Stimulated activated CD8-positive, alpha-beta memory T cell treated with anti-CD3 and anti-CD28 coated beads, Interleukin-7, amount 100 ng/mL, for 48 hours (primary cell): ENCODE results near the gene S100A5.
"Not testable (repeated sequence)": the region's sequence is repeated elsewhere in the genome, so short reads cannot be mapped to it uniquely, and the experiment has no call there.

Source experiments
- DNase-seq, 2 donors: peaks; one replicate each; pipeline ENCODE4 v3.0.0-alpha.2; 2020; ENCODE audit warnings: low read depth in 1 of 2; ENCODE audit errors: extremely low read depth in 1 of 2

S100A5 gene, protein sequence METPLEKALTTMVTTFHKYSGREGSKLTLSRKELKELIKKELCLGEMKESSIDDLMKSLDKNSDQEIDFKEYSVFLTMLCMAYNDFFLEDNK

DNA sequence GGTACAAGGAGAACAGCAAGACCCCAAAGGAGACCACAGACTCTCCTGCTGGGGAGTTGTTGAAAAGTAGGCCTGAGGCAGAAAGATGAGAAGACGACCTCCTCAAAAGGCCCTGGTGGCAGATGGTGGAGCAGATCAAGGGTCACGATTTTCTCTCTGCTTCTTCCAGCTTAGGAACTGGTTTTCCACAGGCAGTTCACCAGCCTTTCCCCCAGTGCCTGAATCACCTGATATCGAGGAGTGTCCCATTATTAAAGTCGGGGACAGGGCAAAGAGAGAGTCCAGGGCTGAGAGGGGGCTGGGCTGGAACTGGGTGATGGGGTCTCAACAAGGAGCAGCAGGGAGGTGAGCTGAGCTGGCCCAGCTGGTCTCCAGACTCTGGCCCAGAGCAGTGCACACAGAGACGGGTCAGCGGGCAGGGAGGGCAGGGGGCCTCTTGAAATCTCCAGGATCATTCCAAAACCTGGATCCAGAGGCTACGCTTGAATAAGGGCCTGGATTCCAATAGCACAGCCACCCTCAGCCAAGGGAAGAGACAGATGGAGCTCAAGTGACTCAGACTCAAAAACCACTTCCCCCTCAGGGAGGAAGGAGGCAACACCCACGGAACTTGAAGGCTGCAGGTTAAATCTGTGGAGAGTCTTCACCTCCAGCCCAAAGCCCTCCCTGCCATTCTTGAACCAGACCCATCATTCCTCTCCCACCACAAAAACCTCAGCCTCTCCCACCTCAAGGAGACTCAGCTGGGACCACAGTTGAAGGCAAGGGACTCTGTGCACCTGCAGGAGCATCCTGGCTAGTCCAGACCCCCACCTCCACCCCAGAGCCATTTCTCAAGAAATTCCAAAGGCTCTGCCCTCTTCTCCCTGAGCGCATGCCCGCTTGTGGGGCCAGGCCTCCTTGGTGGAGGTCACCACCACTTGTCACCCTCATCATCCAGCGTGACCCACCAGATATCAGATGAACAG, at the start of gene S100A5:
Gene S100A5, minus strand, starts transcription at position 541 of the 968 bp plus-strand sequence. CDS start 743 bp downstream, outside the sequence.
- no peak for DNase-seq

DNA sequence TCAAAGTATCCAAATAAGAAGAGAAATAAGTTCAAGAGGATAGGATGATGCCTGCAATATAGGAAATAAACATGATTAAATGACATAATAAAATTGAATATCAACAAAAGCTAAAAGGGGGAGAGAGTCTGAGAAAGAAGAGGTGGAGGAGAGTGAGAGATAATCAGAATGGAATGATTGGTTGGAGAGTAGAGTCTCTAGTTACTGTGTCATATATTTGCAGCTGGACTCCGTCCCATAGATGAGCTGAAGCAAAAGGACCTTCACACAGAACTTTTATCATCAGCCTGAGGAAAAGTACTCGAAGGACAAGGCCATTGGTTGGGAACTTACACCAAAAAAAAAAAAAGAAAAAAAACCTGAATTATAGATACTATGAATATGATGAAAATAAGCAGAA, 47.7 kb upstream of the S100A5 start:
- no peak for DNase-seq

DNA sequence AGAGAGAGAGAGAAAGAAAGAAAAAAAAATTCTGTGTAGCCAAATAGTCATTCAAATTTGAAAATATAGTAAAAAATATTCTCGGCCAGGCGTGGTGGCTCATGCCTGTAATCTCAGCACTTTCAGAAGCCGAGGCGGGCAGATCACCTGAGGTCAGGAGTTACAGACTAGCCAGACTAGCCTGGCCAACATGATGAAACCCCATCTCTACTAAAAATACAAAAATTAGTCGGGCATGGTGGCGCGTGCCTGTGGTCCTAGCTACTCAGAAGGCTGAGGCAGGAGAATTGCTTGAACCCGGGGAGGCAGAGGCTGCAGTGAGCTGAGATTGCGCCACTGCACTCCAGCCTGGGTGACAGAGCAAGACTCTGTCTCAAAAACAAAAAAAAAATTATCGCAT, 47.3 kb upstream of the S100A5 start:
- DNase-seq = not testable (repeated sequence)

DNA sequence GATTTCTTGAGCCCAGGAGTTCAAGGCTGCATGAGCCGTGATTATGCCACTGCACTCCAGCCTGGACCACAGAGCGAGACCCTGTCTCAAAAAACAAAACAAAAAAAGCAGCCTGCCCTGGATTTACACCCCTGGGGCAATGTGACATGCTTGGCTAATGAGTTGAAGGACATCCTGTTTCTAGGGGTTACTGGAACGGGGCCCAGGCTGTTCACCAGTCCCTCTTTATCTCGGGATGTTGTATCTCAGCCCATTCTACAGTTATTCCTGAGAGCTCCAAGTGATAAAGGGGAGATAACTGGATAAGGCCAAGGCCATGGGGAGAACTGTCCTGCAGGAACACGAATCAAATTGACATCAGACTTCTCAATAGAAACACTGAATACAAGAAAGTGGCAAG, 46.6 kb upstream of the S100A5 start:
- no peak for DNase-seq

DNA sequence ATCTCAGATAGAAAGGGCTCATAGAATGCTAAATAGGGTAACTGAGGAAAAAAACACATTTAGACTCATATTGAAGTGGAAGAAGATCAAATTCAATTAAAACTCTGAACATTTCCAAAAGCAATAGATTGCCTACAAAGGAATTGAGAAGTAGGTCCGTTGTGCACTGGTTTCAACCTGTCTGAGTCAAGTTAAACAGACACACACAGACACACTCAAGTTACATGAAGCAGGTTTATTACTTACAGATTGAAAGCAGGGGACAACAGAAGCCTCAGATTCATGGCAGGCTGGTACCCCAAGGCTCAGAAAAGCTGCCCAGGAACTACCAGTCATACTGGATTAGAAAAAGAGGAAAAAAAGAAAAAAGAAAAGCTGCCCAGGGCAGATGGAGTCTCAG, 45.6 kb upstream of the S100A5 start:
- no peak for DNase-seq

DNA sequence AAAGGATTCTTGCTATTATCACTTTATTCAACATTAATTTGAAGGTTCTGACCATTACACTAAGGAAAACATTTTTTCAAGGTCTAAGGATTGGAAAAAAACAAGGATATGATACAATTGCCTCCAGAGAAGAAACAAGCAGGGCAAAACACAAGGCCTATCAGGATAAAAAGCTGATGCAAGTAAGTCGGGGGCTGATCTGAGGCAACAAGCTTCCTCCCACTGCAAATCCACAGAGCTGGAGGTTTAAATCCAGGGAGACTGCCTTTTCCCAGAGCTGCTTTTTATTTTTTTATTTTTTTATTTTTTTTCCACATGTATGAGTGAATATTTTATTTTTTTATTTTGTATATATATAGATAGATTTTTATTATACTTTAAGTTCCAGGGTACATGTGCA, 44.3 kb upstream of the S100A5 start:
- no peak for DNase-seq

DNA sequence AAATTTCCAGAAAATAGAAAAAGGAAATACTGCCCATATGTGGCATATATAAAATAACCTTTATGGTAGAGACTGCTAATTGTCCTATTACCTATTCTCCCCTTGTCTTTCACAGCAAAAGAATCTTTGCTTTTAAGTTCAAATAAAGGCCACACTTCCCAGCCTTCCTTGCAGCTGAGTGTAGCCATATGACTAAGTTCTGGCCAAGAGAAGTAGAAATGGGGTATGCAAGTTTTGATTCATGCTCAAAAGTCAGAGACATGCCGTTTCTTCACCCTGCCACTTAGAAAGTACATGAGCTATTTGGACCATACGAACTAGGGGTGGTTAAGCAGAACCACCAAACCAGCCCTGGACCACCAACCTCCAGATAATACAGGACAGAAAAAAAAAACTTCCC, 43.2 kb upstream of the S100A5 start:
- DNase-seq = no peak

DNA sequence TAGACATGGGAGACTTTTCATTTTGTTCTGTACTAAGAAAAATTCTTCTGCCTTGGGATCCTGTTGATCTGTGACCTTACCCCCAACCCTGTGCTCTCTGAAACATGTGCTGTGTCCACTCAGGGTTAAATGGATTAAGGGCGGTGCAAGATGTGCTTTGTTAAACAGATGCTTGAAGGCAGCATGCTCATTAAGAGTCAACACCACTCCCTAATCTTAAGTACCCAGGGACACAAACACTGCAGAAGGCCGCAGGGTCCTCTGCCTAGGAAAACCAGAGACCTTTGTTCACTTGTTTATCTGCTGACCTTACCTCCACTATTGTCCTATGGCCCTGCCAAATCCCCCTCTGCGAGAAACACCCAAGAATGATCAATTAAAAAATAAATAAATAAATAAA, 42.8 kb upstream of the S100A5 start:
- not testable (repeated sequence) for DNase-seq

DNA sequence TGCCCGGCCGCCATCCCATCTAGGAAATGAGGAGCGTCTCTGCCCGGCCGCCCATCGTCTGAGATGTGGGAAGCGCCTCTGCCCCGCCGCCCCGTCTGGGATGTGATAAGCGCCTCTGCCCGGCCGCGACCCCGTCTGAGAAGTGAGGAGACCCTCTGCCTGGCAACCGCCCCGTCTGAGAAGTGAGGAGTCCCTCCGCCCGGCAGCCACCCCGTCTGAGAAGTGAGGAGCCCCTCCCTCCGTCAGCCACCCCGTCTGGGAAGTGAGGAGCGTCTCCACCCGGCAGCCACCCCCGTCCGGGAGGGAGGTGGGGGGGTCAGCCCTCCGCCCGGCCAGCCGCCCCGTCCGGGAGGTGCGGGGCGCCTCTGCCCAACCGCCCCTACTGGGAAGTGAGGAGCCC, 42.1 kb upstream of the S100A5 start:
- DNase-seq = not testable (repeated sequence)

DNA sequence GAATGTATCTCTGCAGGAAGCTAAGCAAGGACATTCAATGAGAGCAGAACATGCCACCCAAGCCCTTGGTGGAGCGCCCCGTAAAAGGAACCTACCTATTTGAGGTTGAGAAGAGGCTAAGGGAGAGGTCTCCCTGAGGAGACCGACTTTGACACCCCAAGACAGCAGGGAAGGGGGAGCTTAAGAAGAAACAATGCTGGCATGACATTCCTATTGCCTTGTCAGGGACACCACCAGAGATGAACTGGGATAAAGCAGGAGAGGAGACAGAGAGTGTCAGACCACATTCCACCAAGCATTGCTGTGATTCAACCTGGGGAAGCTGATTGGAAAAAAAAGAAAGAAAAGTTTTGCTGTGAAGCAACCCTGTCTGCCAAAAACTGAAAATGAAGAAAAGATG, 38.2 kb upstream of the S100A5 start:
- DNase-seq = no peak

DNA sequence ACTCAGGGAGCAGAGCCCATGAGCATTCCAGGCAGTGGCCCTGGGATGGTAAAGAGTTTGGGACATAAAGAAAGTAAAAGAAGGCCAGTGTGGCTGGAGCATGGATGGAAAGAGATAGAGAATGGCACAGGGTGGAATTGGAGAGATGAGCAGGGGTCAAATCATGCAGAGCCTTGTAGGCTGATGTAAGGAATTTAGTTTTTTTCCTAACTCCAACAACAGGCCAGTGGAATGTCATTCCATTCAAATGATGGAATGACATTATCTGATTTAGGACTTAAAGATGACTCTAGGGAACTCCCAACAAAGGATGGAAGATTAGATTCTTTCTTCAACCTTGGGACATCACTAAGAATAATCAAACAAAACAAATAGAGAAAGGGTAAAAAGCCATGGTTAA, 37.8 kb upstream of the S100A5 start:
- no peak for DNase-seq

DNA sequence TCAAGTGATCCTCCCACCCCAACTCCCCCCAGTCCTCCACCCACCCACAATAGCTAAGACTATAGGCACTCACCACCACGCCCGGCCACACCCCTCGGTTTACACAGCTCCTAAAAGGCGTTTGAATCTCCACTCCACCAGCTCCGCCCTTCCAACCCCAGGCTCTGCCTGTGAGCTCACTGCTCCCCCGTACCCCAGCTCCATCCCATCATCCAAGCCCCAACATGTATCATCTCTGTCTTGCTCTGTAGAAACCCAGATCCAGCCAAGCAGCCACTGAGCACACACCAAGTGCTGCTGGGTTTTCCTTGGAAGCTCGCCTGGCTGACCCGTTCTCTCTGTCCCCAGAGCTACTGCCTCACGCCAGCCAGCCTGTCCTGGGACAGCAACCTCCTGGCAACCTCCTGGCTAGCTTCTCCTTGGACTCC, 36.9 kb upstream of the S100A5 start:
- no peak for DNase-seq

DNA sequence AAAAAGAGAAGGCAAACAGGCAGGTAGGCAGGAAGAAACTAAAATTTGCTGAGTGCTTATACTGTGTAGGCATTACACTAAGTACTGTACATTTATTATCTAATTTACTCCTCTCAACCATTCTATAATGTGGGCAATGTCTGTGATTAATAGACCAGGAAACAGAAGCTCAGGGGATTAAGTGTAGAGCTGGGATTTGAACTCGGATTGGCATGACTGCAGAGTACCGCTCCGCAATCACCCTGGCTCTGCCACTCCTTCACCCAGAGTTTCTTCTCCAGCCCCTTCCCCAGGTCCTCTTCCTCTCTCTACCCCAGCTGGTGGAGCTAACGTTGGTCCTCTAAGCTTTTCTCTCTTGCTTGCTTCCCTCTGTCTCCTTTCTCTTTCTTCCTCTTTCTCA, 36.4 kb upstream of the S100A5 start:
- DNase-seq = no peak

DNA sequence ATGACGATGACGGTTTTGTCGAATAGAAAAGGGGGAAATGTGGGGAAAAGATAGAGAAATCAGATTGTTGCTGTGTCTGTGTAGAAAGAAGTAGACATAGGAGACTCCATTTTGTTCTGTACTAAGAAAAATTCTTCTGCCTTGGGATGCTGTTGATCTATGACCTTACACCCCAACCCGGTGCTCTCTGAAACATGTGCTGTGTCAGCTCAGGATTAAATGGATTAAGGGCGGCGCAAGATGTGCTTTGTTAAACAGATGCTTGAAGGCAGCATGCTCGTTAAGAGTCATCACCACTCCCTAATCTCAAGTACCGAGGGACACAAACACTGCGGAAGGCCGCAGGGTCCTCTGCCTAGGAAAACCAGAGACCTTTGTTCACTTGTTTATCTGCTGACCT, 34.8 kb upstream of the S100A5 start:
- not testable (repeated sequence) for DNase-seq

DNA sequence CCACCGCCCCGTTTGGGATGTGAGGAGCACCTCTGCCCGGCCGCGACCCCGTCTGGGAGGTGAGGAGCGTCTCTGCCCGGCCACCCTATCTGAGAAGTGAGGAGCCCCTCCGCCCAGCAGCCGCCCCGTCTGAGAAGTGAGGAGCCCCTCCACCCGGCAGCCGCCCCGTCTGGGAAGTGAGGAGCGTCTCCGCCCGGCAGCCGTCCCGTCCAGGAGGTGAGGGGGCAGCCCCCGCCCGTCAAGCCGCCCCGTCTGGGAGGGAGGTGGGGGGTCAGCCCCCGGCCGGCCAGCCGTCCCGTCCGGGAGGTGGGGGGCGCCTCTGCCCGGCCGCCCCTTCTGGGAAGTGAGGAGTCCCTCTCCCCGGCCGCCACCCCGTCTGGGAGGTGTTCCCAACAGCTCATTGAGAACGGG, 34.4 kb upstream of the S100A5 start:
- not testable (repeated sequence) for DNase-seq

DNA sequence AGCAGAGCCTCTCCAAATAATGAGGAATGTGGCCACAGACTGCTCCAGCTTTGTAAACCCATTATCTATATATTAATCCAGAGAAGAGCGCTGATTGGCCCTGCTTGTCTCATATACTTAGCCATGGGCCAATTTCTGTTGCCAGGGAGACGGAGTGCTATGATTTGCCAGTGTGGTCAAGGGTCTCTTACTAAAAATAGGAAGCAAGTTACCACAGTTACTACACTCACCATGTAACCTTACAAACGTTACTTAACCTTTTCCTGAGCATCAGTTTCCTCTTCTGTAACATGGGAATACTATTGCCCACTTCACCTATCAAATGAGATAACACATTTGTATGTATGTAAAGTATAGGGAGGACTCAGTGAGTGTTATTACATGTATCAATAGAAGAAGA, 32.6 kb upstream of the S100A5 start:
- DNase-seq = no peak

DNA sequence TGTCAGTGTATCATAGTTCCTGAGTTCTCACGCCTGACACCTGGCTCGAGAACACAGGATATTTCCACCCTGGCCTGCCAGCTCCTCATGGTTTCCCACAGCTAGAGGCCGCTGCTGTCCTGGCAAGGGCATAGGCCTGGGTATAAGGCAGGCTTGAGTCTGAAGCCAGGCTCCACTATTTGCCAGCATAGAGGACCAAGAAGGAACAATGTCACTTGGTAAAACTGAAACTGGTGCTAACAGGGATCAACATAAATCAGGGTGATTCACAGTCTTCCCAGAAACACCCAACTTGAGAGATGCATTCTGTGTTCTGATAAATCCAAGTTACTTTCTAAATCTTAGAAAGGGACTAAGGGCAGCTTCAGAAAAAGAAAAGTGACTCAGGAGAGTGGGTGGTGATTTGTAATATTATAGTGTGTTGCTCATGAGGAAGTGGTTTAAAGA, 31.9 kb upstream of the S100A5 start:
- DNase-seq = peak; percentile 25 to 57

DNA sequence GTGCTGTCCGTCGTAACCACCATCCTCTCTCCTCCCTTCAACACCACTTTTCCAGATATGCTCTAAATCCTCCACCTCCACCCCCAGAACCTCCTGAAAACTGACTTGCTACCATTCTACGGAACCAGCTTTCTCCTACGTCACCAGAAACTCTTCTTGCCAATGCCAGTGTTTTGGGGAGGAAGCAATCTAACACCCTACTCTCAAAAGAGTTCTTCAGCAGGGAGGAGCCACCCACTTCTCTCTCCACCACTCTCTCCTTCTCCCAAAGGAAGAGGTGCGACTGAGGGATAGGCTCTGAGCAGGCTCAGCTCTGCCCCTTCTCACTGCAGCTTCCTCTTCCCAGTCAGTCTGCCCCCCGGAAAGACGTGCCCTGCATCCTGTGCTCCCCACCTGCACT, 31.0 kb upstream of the S100A5 start:
- no peak for DNase-seq

DNA sequence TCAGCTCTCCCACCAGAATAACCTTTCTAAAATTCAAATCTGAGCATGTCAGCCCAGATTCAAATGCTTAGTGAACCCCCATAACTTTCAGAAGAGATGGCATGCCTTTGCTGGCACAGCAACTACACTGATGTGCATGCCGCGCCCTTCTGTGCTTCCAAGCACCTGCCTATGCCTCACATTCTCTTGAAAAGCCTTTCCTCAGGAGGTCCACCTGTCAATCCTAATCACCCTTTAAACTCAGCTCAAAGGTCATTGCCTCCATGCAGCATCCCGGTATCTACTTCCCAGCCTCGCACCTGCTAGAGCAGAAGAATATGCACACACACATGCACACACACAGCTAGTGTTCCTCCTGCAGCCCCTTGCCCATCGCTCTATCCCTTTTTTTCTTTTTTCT, 30.1 kb upstream of the S100A5 start:
- no peak for DNase-seq

DNA sequence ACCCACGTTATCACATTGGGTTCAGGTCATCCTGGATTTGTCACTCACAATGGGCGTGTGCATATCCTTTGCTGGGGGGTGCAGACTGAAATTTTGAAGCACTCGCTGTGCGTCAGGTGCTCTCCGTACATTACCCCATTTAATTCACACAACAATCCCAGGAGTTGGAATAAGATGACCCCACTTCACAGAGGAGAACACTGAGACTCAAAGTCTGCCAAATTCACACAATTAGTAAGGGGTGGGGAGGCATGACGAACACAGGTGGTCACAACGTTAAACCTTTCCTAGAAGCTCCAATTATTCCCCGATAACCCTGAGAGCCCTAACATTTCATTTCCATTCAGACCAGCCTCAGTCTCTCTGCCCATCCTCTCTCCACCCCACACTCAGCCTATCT, 28.7 kb upstream of the S100A5 start:
- DNase-seq = no peak

DNA sequence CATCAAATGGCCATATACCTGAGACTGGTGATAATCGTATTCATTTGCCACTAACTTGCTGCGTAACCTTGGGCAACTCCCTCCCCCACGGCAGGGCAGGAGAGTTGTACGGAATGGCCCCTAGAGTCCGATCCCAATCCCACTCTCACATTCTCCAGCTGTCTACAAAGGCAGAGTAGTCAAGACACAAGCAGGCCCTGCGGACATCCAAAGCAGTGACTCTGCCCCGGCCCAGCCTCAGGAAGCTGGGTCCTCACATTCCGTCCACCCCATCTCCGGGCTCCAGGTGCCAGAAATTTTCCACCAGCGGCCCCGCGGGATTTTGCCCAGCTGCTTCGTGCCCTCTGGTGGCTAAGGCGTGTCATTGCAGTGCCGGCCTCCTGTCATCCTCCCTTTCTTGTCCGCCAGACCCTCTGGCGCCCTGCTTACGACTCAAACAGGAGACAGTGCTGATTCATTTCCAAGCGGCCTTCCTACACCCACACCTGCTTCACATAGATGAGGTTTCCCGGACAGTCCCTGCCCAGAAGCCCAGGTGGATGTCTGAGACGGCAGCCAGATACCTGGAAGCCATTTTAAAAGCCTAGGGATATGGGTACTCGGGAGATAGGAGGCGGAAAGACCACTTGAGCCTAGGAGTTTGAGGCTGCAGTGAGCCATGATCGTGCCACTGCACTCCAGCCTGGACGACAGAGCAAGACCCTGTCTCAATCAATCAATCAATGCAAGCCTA, 27.8 kb upstream of the S100A5 start:
- peak; percentile 66 to 82 for DNase-seq
